Endothelial cell of umbilical vein (primary cell): ENCODE measurements around the gene C14orf119. TPM values are rescaled to one million over a fixed set of nuclear protein-coding genes. Genes with fewer than 3 reads are reported as not detected.

Experiments used
- BruUV-seq: library from RNA; stranded (reverse); fragments of 400-500 nt; replicated peaks from 2 replicates; lab custom pipeline; 2021; lab: Mats Ljungman, UMichigan
- CTCF ChIA-PET: fragments of 300-600, 350-600 bp; sonication (Branson Sonifier 250); formaldehyde crosslinking; loops from one replicate; lab custom pipeline; 2021; ENCODE audit warnings: antibody characterized with exemption, inconsistent platforms; lab: Charles Lee
- POLR2A ChIA-PET: fragments of 300-600, 350-600 bp; sonication (Branson Sonifier 250); formaldehyde crosslinking; loops from one replicate; lab custom pipeline; 2021; ENCODE audit warnings: antibody characterized with exemption, inconsistent platforms; lab: Charles Lee
- DNase-seq: peaks from one replicate; pipeline ENCODE4 v3.0.0-alpha.2; 2011; ENCODE audit warnings: low read depth, low spot score
- FAIRE-seq: peaks from 2 replicates; lab custom pipeline; 2011; peaks lifted over from hg19 to GRCh38; lab: Jason Lieb, UNC
- H2AFZ ChIP-seq: 2 replicates; pipeline ENCODE4 v1.6.0; 2012; ENCODE audit warnings: low read depth, low read length, control low read depth, inconsistent platforms
- H3K27ac ChIP-seq: 2 replicates; pipeline ENCODE4 v1.5.1; 2011; ENCODE audit warnings: low read depth, mild to moderate bottlenecking, control low read depth, low read length, moderate library complexity; ENCODE audit not compliant: insufficient read depth
- H3K27me3 ChIP-seq, 2 experiments: 2 replicates each; pipeline versions ENCODE4 v1.6.0 to v1.6.1; 2011; ENCODE audit warnings: low read length in 2 of 2, mixed read lengths in 1 of 2; ENCODE audit not compliant: control insufficient read depth in 2 of 2, insufficient read depth in 2 of 2
- H3K36me3 ChIP-seq, 2 experiments: 2 replicates in 1 of 2; 3 replicates in 1 of 2; pipeline ENCODE4 v1.5.1; 2011; ENCODE audit warnings: low read length in 2 of 2, mild to moderate bottlenecking in 1 of 2, moderate library complexity in 1 of 2; ENCODE audit not compliant: control insufficient read depth in 2 of 2, insufficient read depth in 2 of 2; ENCODE audit errors: extremely low read depth in 1 of 2
- H3K4me1 ChIP-seq: 3 replicates; pipeline ENCODE4 v1.5.1; 2011; ENCODE audit warnings: mild to moderate bottlenecking, low read length; ENCODE audit not compliant: control insufficient read depth, insufficient read depth; ENCODE audit errors: extremely low read depth
- H3K4me2 ChIP-seq: 2 replicates; pipeline ENCODE4 v1.6.1; 2011; ENCODE audit warnings: low read length, control low read depth, mixed read lengths; ENCODE audit not compliant: insufficient read depth
- H3K4me3 ChIP-seq, 3 experiments: fragments of 200-600 bp in 1 of 3; sonication (generic), shearing (Covaris generic) in 1 of 3; replicated peaks in 1 of 3; 2 replicates each; pipeline ENCODE4 v1.5.1; 2011 to 2016; ENCODE audit warnings: control low read depth in 3 of 3, low read length in 3 of 3, mild to moderate bottlenecking in 2 of 3, inconsistent platforms in 1 of 3, low read depth in 1 of 3, moderate library complexity in 1 of 3; ENCODE audit not compliant: insufficient read depth in 1 of 3
- H3K79me2 ChIP-seq: 2 replicates; pipeline ENCODE4 v1.6.0; 2012; ENCODE audit warnings: low read length, inconsistent platforms; ENCODE audit not compliant: control insufficient read depth, insufficient read depth
- H3K9ac ChIP-seq: replicated peaks from 2 replicates; pipeline ENCODE3; 2011; ENCODE audit warnings: low read length, control low read depth; ENCODE audit not compliant: insufficient read depth; ENCODE audit errors: extremely low read depth
- H3K9me1 ChIP-seq: replicated peaks from 3 replicates; pipeline ENCODE4 v1.6.0; 2011; ENCODE audit warnings: mild to moderate bottlenecking, low read length; ENCODE audit not compliant: control insufficient read depth, insufficient read depth; ENCODE audit errors: extremely low read depth
- H3K9me3 ChIP-seq: replicated peaks from 2 replicates; pipeline ENCODE4 v1.5.1; 2012; ENCODE audit warnings: low read length, inconsistent platforms; ENCODE audit not compliant: control insufficient read depth, insufficient read depth
- H4K20me1 ChIP-seq: replicated peaks from 2 replicates; pipeline ENCODE3; 2011; ENCODE audit warnings: mild to moderate bottlenecking, low read length; ENCODE audit not compliant: control insufficient read depth, insufficient read depth; ENCODE audit errors: extremely low read depth
- CTCF ChIP-seq, 2 donors: IDR thresholded peaks; 1 replicate in 1 of 2; 2 replicates in 1 of 2; pipeline ENCODE4 v1.5.1; 2011; ENCODE audit warnings: low read length in 2 of 2, mild to moderate bottlenecking in 2 of 2, moderate library complexity in 2 of 2, control low read depth in 1 of 2, inconsistent platforms in 1 of 2, low read depth in 1 of 2; ENCODE audit not compliant: insufficient read depth in 1 of 2; ENCODE audit errors: extremely low read depth in 1 of 2
- FOS ChIP-seq: IDR thresholded peaks from 2 replicates; pipeline ENCODE4 v1.6.1; 2011; ENCODE audit warnings: mild to moderate bottlenecking, low read length, moderate library complexity, borderline replicate concordance; ENCODE audit not compliant: insufficient read depth
- JUN ChIP-seq: IDR thresholded peaks from 2 replicates; pipeline ENCODE4 v1.6.1; 2011; ENCODE audit warnings: borderline replicate concordance, low read depth; ENCODE audit not compliant: insufficient read length, insufficient read depth
- MYC ChIP-seq: IDR thresholded peaks from one replicate; pipeline ENCODE4 v1.6.1; 2011; ENCODE audit warnings: mild to moderate bottlenecking, low read depth, low read length
- POLR2A ChIP-seq: IDR thresholded peaks from 2 replicates; pipeline ENCODE4 v1.6.1; 2012; ENCODE audit warnings: low read depth, mild to moderate bottlenecking, control low read depth, low read length
- POLR2AphosphoS5 ChIP-seq: IDR thresholded peaks from 2 replicates; pipeline ENCODE4 v1.6.1; 2012; ENCODE audit warnings: low read depth, mild to moderate bottlenecking, control low read depth, low read length, moderate library complexity; ENCODE audit not compliant: insufficient read depth
- dilution Hi-C: fragments of 300-500 bp; cut with MboI; formaldehyde crosslinking; loops from one replicate; pipeline ENCODE4 v1.15.0; 2019; ENCODE audit warnings: low sequenced_read_pairs; ENCODE audit not compliant: extremely low pct_ligation_motif_present
- intact Hi-C: fragments of 100-400 bp; cut with micrococcal nuclease; formaldehyde crosslinking; loops from one replicate; pipeline ENCODE4 v1.10.0; 2022
- polyA plus RNA-seq, 4 experiments: library from polyadenylated mRNA; depleted of rRNA in 3 of 4; stranded (reverse) in 3 of 4; unstranded in 1 of 4; fragments of >200 nt; gene quantifications; 2 replicates each; pipeline versions ENCODE4 v1.2.1 to v1.2.3, GENCODE V29; 2011 to 2012; ENCODE audit warnings: missing spikeins in 1 of 4
- total RNA-seq: library from RNA; stranded (reverse); gene quantifications from 2 replicates; pipeline ENCODE4 v1.2.3, GENCODE V29; 2021

The C14orf119 gene
- total and polyA plus RNA-seq, 2 donors (not counting 3 experiments of a cell fraction or from before 2014, with no cell fraction given) = 58.3 to 60.5 TPM

DNA sequence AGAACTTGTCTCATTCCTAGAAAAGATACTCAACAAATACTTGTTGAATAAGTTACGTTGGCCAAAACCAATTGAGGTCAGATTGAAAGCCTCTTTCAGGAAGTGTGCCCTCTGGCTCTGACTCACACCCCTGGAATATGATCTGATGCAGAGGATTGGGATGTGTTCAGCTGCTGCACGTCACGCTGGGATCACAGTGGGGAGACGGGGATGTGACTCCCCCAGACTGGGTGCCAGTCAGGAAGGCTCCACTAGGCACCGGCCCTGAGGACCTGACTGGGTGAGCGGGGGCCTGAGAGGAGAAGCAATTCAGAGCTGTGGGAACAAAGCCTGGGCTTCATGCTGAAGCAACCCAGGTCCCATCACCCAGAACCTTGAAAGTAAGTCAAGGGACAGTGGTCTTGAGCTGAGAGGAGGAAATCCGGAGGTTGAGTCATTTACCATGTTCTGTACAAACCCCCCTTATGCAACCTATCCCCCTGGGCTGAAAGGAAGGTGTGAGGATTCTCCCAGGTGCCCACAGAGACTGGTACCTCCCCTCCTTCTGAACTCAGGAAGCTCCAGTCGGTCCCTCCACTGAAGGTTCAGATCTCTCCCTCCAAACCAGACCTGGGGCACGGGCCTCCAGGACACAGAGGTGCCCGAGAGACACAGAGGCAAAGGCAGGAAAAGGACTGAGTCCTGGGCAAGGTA lies 19.9 kb downstream of the C14orf119 start:
- H3K4me3 ChIP-seq = no peak overlapping the region
- CTCF ChIA-PET = interaction anchor here (0.7 to 1.3 kb wide), 6 partner anchors 20 to 129 kb away, joined by 3 to 6 read pairs (median 4); partner anchors contain the start of genes ACIN1 and C14orf119
- no peaks in the 10 kb centered on the region for H4K20me1 ChIP-seq
- peak overlapping the region; percentile 20 for H2AFZ ChIP-seq
- H3K9ac ChIP-seq = peak overlapping the region; percentile 22
- peaks cover 13% of the 10 kb centered on the region for H3K4me1 ChIP-seq
- FAIRE-seq (peak; percentile 76), DNase-seq (peak; percentile 67)
- POLR2A ChIA-PET = interaction anchor here (0.6 to 1.0 kb wide), 2 partner anchors 20 to 63 kb away, joined by 4 to 5 read pairs; partner anchors contain the start of genes ACIN1 and C14orf119
- H3K9me3 ChIP-seq = no peaks in the 10 kb centered on the region
- H3K4me2 ChIP-seq = peak overlapping the region; percentile 39
- no peaks in the 10 kb centered on the region for H3K36me3 ChIP-seq
- H3K79me2 ChIP-seq = no peaks in the 10 kb centered on the region
- TF ChIP-seq JUN = peak; percentile 82
- TF ChIP-seq MYC = no peak
- TF ChIP-seq FOS = peak; percentile 89
- TF ChIP-seq POLR2AphosphoS5 = peak; percentile 61
- intact Hi-C loops = no loop called here
- peak overlapping the region; percentile 75 for H3K27ac ChIP-seq
- TSS peak; percentile 60 for BruUV-seq
- peaks cover 8 to 9% of the 10 kb centered on the region in 2 experiments for H3K27me3 ChIP-seq
- dilution Hi-C loops = no loop called here
- no peaks in the 10 kb centered on the region for H3K9me1 ChIP-seq

DNA sequence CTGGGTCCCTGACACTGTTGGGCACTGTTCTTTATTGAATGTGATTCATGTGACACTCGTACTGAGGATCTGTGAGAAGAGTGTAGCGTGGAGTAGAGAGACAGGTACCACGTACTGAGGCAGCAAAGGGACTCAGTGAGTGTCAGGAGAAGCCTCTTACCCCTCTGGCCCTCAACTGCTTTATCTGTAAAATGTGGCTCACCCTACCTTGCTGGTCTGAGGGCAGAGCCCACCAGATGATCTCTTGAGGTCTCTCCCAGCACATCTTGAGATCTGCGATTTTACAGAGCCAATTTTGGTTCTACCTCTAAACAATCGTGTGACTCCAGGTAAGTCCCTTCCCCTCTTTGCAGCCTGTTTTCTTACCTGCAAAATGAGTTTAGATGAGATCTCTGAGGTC lies 20.6 kb downstream of the C14orf119 start:
- CTCF ChIA-PET = interaction anchor here (0.7 to 1.2 kb wide), 3 partner anchors 47 to 129 kb away, joined by 3 to 6 read pairs (median 4); no protein-coding TSS in a partner anchor

More for the DNA sequence above, 20.6 kb downstream of the C14orf119 start:
- no peaks in the 10 kb centered on the region for H3K36me3 ChIP-seq
- FAIRE-seq = no peak
- H3K27me3 ChIP-seq = peaks cover 4% of the 10 kb centered on the region in 2 experiments
- DNase-seq = no peak
- POLR2A ChIA-PET = interaction anchor here (1.0 kb wide), 1 partner anchor 20 kb away, joined by 5 read pairs; the partner anchor contains the start of genes ACIN1 and C14orf119
- H3K79me2 ChIP-seq = no peaks in the 10 kb centered on the region
- no peak overlapping the region for H2AFZ ChIP-seq
- no peak for TF ChIP-seq MYC
- no peak for TF ChIP-seq CTCF (IDR thresholded peaks at IDR 0.05; ENCODE audit: extremely low read depth in 1 of 2, insufficient read depth in 1 of 2, low read depth in 1 of 2, low read length in 2 of 2)
- no peak for TF ChIP-seq POLR2A
- no peak overlapping the region for H3K9ac ChIP-seq
- H3K9me1 ChIP-seq = no peaks in the 10 kb centered on the region
- no TSS peak for BruUV-seq
- dilution Hi-C loops (no loop called here), intact Hi-C loops (no loop called here)
- H3K27ac ChIP-seq = peak overlapping the region; percentile 75
- no peak overlapping the region for H3K4me2 ChIP-seq
- H3K4me3 ChIP-seq = no peak overlapping the region
- H4K20me1 ChIP-seq = no peaks in the 10 kb centered on the region
- H3K4me1 ChIP-seq = peaks cover 14% of the 10 kb centered on the region
- no peaks in the 10 kb centered on the region for H3K9me3 ChIP-seq
